Parathyroid adenoma (tissue), 2 donors: ENCODE results near the gene S100A10.

Source experiments
- H2AFZ ChIP-seq: fragments of 300-600 bp; sonication (generic); one replicate; pipeline ENCODE4 v1.7.0; 2017; ENCODE audit warnings: antibody characterized with exemption, mild to moderate bottlenecking
- H3K27ac ChIP-seq: fragments of 300-600 bp; sonication (generic); one replicate; pipeline ENCODE4 v1.7.0; 2017
- H3K27me3 ChIP-seq: fragments of 300-600 bp; sonication (generic); one replicate; pipeline ENCODE4 v1.7.0; 2017; ENCODE audit warnings: low read length; ENCODE audit not compliant: control insufficient read depth, insufficient read depth
- H3K36me3 ChIP-seq: fragments of 300-600 bp; sonication (generic); one replicate; pipeline ENCODE4 v1.7.0; 2017; ENCODE audit warnings: low read length; ENCODE audit not compliant: control insufficient read depth, insufficient read depth
- H3K4me1 ChIP-seq: fragments of 300-600 bp; sonication (generic); one replicate; pipeline ENCODE4 v1.7.0; 2017; ENCODE audit warnings: control low read depth
- H3K4me2 ChIP-seq: fragments of 300-600 bp; sonication (generic); one replicate; pipeline ENCODE4 v1.7.0; 2017; ENCODE audit warnings: low read length
- H3K4me3 ChIP-seq: fragments of 300-600 bp; sonication (generic); one replicate; pipeline ENCODE4 v1.7.0; 2017; ENCODE audit warnings: low read depth, low read length
- H3K79me2 ChIP-seq: fragments of 300-600 bp; sonication (generic); one replicate; pipeline ENCODE4 v1.7.0; 2017; ENCODE audit warnings: control low read depth
- H3K9ac ChIP-seq: fragments of 300-600 bp; sonication (generic); one replicate; pipeline ENCODE4 v1.7.0; 2017; ENCODE audit warnings: mild to moderate bottlenecking
- H3K9me3 ChIP-seq: fragments of 300-600 bp; sonication (generic); one replicate; pipeline ENCODE4 v1.7.0; 2017; ENCODE audit warnings: low read length; ENCODE audit not compliant: control insufficient read depth
- TF ChIP-seq, protein P1 (sequence below): fragments of 300-600 bp; sonication (generic); IDR thresholded peaks from one replicate; pipeline ENCODE4 v1.7.0; 2017; ENCODE audit warnings: antibody characterized with exemption, mild to moderate bottlenecking
- donor health status: primary hyperparathyroidism.

S100A10 gene

GRCh38 chr1:151943591-151943990 is 50.1 kb downstream of the S100A10 start:
- Histone ChIP-seq H3K36me3 (no peaks in the 10 kb centered on the region), H3K4me2 (no peak overlapping the region), H3K9ac (no peak overlapping the region), H2AFZ (no peak overlapping the region), H3K27ac (no peak overlapping the region), H3K9me3 (no peaks in the 10 kb centered on the region), H3K4me3 (no peak overlapping the region), H3K27me3 (no peaks in the 10 kb centered on the region), H3K4me1 (no peaks in the 10 kb centered on the region), H3K79me2 (no peaks in the 10 kb centered on the region)
- TF ChIP-seq, protein P1, sequence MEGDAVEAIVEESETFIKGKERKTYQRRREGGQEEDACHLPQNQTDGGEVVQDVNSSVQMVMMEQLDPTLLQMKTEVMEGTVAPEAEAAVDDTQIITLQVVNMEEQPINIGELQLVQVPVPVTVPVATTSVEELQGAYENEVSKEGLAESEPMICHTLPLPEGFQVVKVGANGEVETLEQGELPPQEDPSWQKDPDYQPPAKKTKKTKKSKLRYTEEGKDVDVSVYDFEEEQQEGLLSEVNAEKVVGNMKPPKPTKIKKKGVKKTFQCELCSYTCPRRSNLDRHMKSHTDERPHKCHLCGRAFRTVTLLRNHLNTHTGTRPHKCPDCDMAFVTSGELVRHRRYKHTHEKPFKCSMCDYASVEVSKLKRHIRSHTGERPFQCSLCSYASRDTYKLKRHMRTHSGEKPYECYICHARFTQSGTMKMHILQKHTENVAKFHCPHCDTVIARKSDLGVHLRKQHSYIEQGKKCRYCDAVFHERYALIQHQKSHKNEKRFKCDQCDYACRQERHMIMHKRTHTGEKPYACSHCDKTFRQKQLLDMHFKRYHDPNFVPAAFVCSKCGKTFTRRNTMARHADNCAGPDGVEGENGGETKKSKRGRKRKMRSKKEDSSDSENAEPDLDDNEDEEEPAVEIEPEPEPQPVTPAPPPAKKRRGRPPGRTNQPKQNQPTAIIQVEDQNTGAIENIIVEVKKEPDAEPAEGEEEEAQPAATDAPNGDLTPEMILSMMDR: no peak

DNA sequence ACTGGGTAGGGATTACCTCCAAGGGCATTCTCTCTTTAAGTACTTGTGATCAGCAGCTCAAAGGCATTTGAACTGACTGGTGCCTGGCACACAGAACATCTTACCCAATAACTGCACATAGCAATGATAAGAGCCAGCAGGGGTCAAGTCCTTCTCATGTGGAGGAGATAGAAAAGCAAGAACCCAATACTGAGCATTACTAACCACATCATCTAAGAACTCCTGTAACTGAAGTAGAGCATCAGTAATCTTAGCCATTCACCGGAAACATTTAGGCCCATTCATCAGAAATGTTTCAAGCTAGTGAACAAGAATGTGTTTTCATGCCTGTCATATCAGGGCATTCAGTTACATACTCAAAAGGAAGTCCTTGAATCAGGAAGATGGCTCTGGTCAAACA is 50.8 kb downstream of the S100A10 start:
- H3K79me2 ChIP-seq: no peaks in the 10 kb centered on the region
- no peak overlapping the region for H3K27ac ChIP-seq
- TF ChIP-seq, protein P1: no peak
- H3K27me3 ChIP-seq: no peaks in the 10 kb centered on the region
- H3K4me3 ChIP-seq: no peak overlapping the region
- no peak overlapping the region for H3K4me2 ChIP-seq
- H3K9me3 ChIP-seq: no peaks in the 10 kb centered on the region
- no peak overlapping the region for H2AFZ ChIP-seq
- H3K36me3 ChIP-seq: no peaks in the 10 kb centered on the region
- no peak overlapping the region for H3K9ac ChIP-seq
- no peaks in the 10 kb centered on the region for H3K4me1 ChIP-seq

DNA sequence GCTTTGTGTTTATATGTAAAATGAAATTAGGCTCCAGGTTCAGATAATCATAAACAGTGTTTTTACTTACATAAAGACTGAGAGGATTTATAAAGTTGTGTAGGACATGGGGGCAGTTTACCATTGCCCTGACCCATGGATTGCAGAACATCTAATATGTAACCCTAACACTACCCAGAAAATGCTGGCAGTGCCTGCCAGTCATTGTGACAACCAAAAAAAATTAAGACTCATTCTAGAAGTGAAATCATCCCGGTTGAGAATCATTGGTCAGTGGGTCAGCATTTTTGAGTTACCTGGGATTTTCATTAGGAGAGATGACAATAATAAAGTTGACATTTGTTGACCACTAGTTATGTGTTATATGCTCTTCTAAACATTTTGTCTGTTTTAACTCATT is 53.1 kb downstream of the S100A10 start:
- Histone ChIP-seq H3K4me1 (no peaks in the 10 kb centered on the region), H3K4me2 (no peak overlapping the region), H3K79me2 (no peaks in the 10 kb centered on the region), H3K36me3 (no peaks in the 10 kb centered on the region), H3K9ac (no peak overlapping the region), H2AFZ (no peak overlapping the region), H3K4me3 (peak overlapping the region; percentile 7), H3K27ac (no peak overlapping the region), H3K9me3 (no peaks in the 10 kb centered on the region), H3K27me3 (no peaks in the 10 kb centered on the region)
- TF ChIP-seq, protein P1: no peak

DNA sequence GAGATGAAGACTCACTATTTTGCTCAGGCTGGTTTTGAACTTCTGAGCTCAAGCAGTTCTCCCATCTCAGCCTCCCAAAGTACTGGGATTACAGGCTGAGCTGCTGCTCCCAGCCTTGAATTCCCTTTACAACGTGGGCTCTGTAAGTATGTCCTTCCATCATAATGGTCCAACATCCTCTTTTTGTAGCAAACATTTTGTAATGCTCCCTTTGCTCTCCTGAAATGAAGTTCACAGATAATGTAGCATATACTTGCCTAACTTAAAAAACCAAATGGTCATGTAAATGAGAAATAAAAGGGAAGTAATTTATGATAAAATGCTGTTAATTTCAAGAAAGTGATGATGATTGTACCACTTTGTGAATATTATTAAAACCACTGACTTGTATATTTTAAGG is 53.9 kb downstream of the S100A10 start:
- no peaks in the 10 kb centered on the region for H3K79me2 ChIP-seq
- no peaks in the 10 kb centered on the region for H3K4me1 ChIP-seq
- no peak overlapping the region for H3K27ac ChIP-seq
- H3K4me2 ChIP-seq: no peak overlapping the region
- no peaks in the 10 kb centered on the region for H3K27me3 ChIP-seq
- no peaks in the 10 kb centered on the region for H3K9me3 ChIP-seq
- no peak overlapping the region for H3K4me3 ChIP-seq
- H2AFZ ChIP-seq: no peak overlapping the region
- no peaks in the 10 kb centered on the region for H3K36me3 ChIP-seq
- TF ChIP-seq, protein P1: no peak
- H3K9ac ChIP-seq: no peak overlapping the region

- Histone ChIP-seq H3K9ac (no peak overlapping the region), H3K27me3 (no peaks in the 10 kb centered on the region), H3K36me3 (no peaks in the 10 kb centered on the region), H3K79me2 (no peaks in the 10 kb centered on the region), H3K4me1 (no peaks in the 10 kb centered on the region), H3K4me3 (no peak overlapping the region), H3K9me3 (no peaks in the 10 kb centered on the region), H3K27ac (no peak overlapping the region), H3K4me2 (no peak overlapping the region), H2AFZ (no peak overlapping the region)
- TF ChIP-seq, protein P1: no peak
Measured at GRCh38 chr1:151939141-151939540, 54.5 kb downstream of the S100A10 start.
